IMR-90 (cell line): ENCODE measurements around the gene DGKG. TPM values are rescaled to one million over a fixed set of nuclear protein-coding genes. Genes with fewer than 3 reads are reported as not detected.

Source experiments
- ATAC-seq: fragments of 200-7000 bp; cut with Tn5 transposase; 2 replicates; pipeline ENCODE4 v1.9.1; 2020; ENCODE audit warnings: low read depth, mild to moderate bottlenecking, moderate library complexity
- BruUV-seq: library from RNA; stranded (reverse); fragments of 400-500 nt; replicated peaks from 2 replicates; lab custom pipeline; 2021; lab: Mats Ljungman, UMichigan
- CTCF ChIA-PET: fragments of 300-600 bp; formaldehyde crosslinking; extraction: SDS; loops from one replicate; lab custom pipeline; 2021; ENCODE audit warnings: antibody characterized with exemption; lab: Yijun Ruan, JAX
- POLR2A ChIA-PET: fragments of 300-600 bp; sonication (Branson Sonifier 250); formaldehyde crosslinking; loops from one replicate; lab custom pipeline; 2022; ENCODE audit warnings: antibody characterized with exemption; ENCODE audit not compliant: unreplicated experiment; lab: Charles Lee
- DNase-seq: peaks from one replicate; pipeline ENCODE4 v3.0.0; 2013
- H2AFZ ChIP-seq: replicated peaks from 2 replicates; pipeline ENCODE3; 2013; ENCODE audit warnings: low read length, mild to moderate bottlenecking; ENCODE audit not compliant: poor library complexity
- H2AK5ac ChIP-seq: 2 replicates; pipeline ENCODE4 v1.6.1; 2013; ENCODE audit warnings: low read depth, low read length, inconsistent platforms
- H2AK9ac ChIP-seq: replicated peaks from 2 replicates; pipeline ENCODE3; 2013; ENCODE audit warnings: mild to moderate bottlenecking, low read depth, low read length, moderate library complexity; ENCODE audit not compliant: poor library complexity
- H2BK120ac ChIP-seq: 2 replicates; pipeline ENCODE4 v1.6.1; 2013; ENCODE audit warnings: low read depth, low read length, inconsistent platforms
- H2BK15ac ChIP-seq: 3 replicates; pipeline ENCODE4 v1.6.1; 2013; ENCODE audit warnings: low read depth, low read length, inconsistent platforms
- H2BK20ac ChIP-seq: 2 replicates; pipeline ENCODE4 v1.6.1; 2013; ENCODE audit warnings: low read depth, mild to moderate bottlenecking, inconsistent platforms, low read length, moderate library complexity
- H2BK5ac ChIP-seq: 2 replicates; pipeline ENCODE4 v1.6.1; 2013; ENCODE audit warnings: mild to moderate bottlenecking, low read depth, low read length, inconsistent platforms; ENCODE audit not compliant: poor library complexity, severe bottlenecking
- H3K14ac ChIP-seq: replicated peaks from 2 replicates; pipeline ENCODE4 v1.6.1; 2013; ENCODE audit warnings: low read depth, low read length, inconsistent platforms
- H3K18ac ChIP-seq: 2 replicates; pipeline ENCODE4 v1.6.1; 2013; ENCODE audit warnings: low read depth, low read length, control low read depth
- H3K23ac ChIP-seq: 2 replicates; pipeline ENCODE4 v1.6.1; 2013; ENCODE audit warnings: low read depth, low read length, inconsistent platforms
- H3K27ac ChIP-seq: 2 replicates; pipeline ENCODE4 v1.5.1; 2013; ENCODE audit warnings: mild to moderate bottlenecking, control low read depth, low read length; ENCODE audit not compliant: insufficient read depth
- H3K27me3 ChIP-seq: 2 replicates; pipeline ENCODE4 v1.6.1; 2013; ENCODE audit warnings: low read length; ENCODE audit not compliant: control insufficient read depth, insufficient read depth
- H3K36me3 ChIP-seq: 2 replicates; pipeline ENCODE4 v1.6.1; 2013; ENCODE audit warnings: low read length, mixed read lengths; ENCODE audit not compliant: control insufficient read depth, insufficient read depth
- H3K4ac ChIP-seq: 2 replicates; pipeline ENCODE4 v1.6.1; 2013; ENCODE audit warnings: low read depth, low read length, inconsistent platforms
- H3K4me1 ChIP-seq: 2 replicates; pipeline ENCODE4 v1.6.1; 2013; ENCODE audit warnings: low read length, mixed read lengths; ENCODE audit not compliant: control insufficient read depth, insufficient read depth
- H3K4me2 ChIP-seq: 2 replicates; pipeline ENCODE4 v1.6.1; 2013; ENCODE audit warnings: low read depth, mild to moderate bottlenecking, control low read depth, low read length, moderate library complexity
- H3K4me3 ChIP-seq: 2 replicates; pipeline ENCODE4 v1.5.1; 2013; ENCODE audit warnings: low read depth, mild to moderate bottlenecking, control low read depth, low read length, moderate library complexity; ENCODE audit not compliant: insufficient read depth
- H3K56ac ChIP-seq: 2 replicates; pipeline ENCODE4 v1.6.1; 2013; ENCODE audit warnings: low read length, inconsistent platforms; ENCODE audit not compliant: insufficient read depth; ENCODE audit errors: extremely low read depth
- H3K79me1 ChIP-seq, 2 experiments: 2 replicates each; pipeline ENCODE4 v1.6.1; 2013; ENCODE audit warnings: low read length in 2 of 2, inconsistent platforms in 1 of 2, low read depth in 1 of 2
- H3K9ac ChIP-seq: 2 replicates; pipeline ENCODE4 v1.6.1; 2013; ENCODE audit warnings: low read depth, low read length, control low read depth
- H3K9me1 ChIP-seq: 2 replicates; pipeline ENCODE4 v1.6.1; 2013; ENCODE audit warnings: low read length, inconsistent platforms; ENCODE audit not compliant: insufficient read depth
- H3K9me3 ChIP-seq: 2 replicates; pipeline ENCODE4 v1.6.1; 2013; ENCODE audit warnings: low read length; ENCODE audit not compliant: control insufficient read depth, insufficient read depth
- H4K20me1 ChIP-seq: 2 replicates; pipeline ENCODE4 v1.6.1; 2013; ENCODE audit warnings: low read length, inconsistent platforms; ENCODE audit not compliant: insufficient read depth
- H4K5ac ChIP-seq: 2 replicates; pipeline ENCODE4 v1.6.1; 2013; ENCODE audit warnings: mild to moderate bottlenecking, low read depth, low read length, control low read depth
- H4K8ac ChIP-seq, 2 experiments: 2 replicates each; pipeline ENCODE4 v1.6.1; 2013; ENCODE audit warnings: low read depth in 2 of 2, low read length in 2 of 2, control low read depth in 1 of 2, inconsistent platforms in 1 of 2
- H4K91ac ChIP-seq: 2 replicates; pipeline ENCODE4 v1.6.1; 2013; ENCODE audit warnings: low read depth, low read length, inconsistent platforms; ENCODE audit not compliant: insufficient read depth
- BHLHE40 ChIP-seq: fragments of 150-350 bp; IDR thresholded peaks from 2 replicates; pipeline ENCODE4 v1.6.1; 2016; ENCODE audit warnings: mild to moderate bottlenecking, low read depth, low read length
- CEBPB ChIP-seq: IDR thresholded peaks from 2 replicates; pipeline ENCODE4 v1.6.1; 2012; ENCODE audit warnings: low read depth, low read length, improper control_type of control experiment
- FOS ChIP-seq: fragments of 150-350 bp; IDR thresholded peaks from 2 replicates; pipeline ENCODE4 v1.6.1; 2016; ENCODE audit warnings: low read depth, low read length
- MAFK ChIP-seq: IDR thresholded peaks from 2 replicates; pipeline ENCODE4 v1.6.1; 2012; ENCODE audit warnings: low read depth, low read length, improper control_type of control experiment
- MXI1 ChIP-seq: IDR thresholded peaks from 2 replicates; pipeline ENCODE4 v1.6.1; 2012; ENCODE audit warnings: low read depth, mild to moderate bottlenecking, low read length, moderate library complexity, borderline replicate concordance
- NFE2L2 ChIP-seq: fragments of 150-350 bp; IDR thresholded peaks from 2 replicates; pipeline ENCODE4 v1.6.1; 2016; ENCODE audit warnings: low read depth, mild to moderate bottlenecking, low read length
- RAD21 ChIP-seq: IDR thresholded peaks from 2 replicates; pipeline ENCODE4 v1.6.1; 2012; ENCODE audit warnings: low read length, improper control_type of control experiment
- RFX5 ChIP-seq: IDR thresholded peaks from 2 replicates; pipeline ENCODE4 v1.8.0; 2012; ENCODE audit warnings: low read depth, mild to moderate bottlenecking, low read length, moderate library complexity
- SMC3 ChIP-seq: fragments of 150-350 bp; IDR thresholded peaks from 2 replicates; pipeline ENCODE4 v1.6.1; 2016; ENCODE audit warnings: low read depth, mild to moderate bottlenecking, antibody characterized with exemption, low read length, moderate library complexity
- WGBS, 2 experiments: methylation state at CpG; one replicate each; pipeline versions ENCODE4 v1.1.5 to v1.1.7; 2013; ENCODE audit warnings: missing lambda C conversion rate in 2 of 2; ENCODE audit not compliant: insufficient read length in 1 of 2; ENCODE audit errors: extremely low coverage in 2 of 2; 5-methylcytosine and 5-hydroxymethylcytosine counted together
- dilution Hi-C: fragments of 300-500 bp; cut with HindIII; formaldehyde crosslinking; loops from one replicate; pipeline ENCODE4 v1.14.3; 2018; ENCODE audit warnings: low sequenced_read_pairs; ENCODE audit not compliant: unreplicated experiment
- in situ Hi-C: fragments of 300-500 bp; cut with MboI; formaldehyde crosslinking; loops from 3 replicates; pipeline ENCODE4 v1.14.3; 2019; ENCODE audit warnings: low sequenced_read_pairs, inconsistent platforms, mixed read lengths
- intact Hi-C: fragments of 100-400 bp; cut with micrococcal nuclease; formaldehyde crosslinking; loops from 2 replicates; pipeline ENCODE4 v1.10.0; 2022
- polyA plus RNA-seq, 3 experiments: library from polyadenylated mRNA; depleted of rRNA; stranded (reverse); fragments of >200 nt; gene quantifications; 2 replicates each; pipeline ENCODE4 v1.2.3, GENCODE V29; 2012; ENCODE audit warnings: low replicate concordance in 1 of 3
- total RNA-seq: library from RNA; depleted of rRNA; stranded (reverse); fragments of >200 nt; gene quantifications from 2 replicates; pipeline ENCODE4 v1.2.3, GENCODE V29; 2012
- TF ChIP-seq, protein P1 (sequence below): fragments of 150-350 bp; IDR thresholded peaks from 2 replicates; pipeline ENCODE4 v1.6.1; 2016; ENCODE audit warnings: low read depth, mild to moderate bottlenecking, low read length, moderate library complexity, borderline replicate concordance
- TF ChIP-seq, protein P2 (sequence below): conservative IDR thresholded peaks from 2 replicates; pipeline ENCODE4 v1.5.1; 2012; ENCODE audit warnings: mild to moderate bottlenecking, low read depth, low read length, improper control_type of control experiment
- TF ChIP-seq, protein P3 (sequence below): fragments of 150-350 bp; IDR thresholded peaks from 2 replicates; pipeline ENCODE4 v1.6.1; 2017; ENCODE audit warnings: mild to moderate bottlenecking, antibody characterized with exemption, low read length, low read depth

The DGKG gene
- total and polyA plus RNA-seq, 2 of the 4 experiments (the other 2 are of a cell fraction) = 1.2 to 4.1 TPM

DNA sequence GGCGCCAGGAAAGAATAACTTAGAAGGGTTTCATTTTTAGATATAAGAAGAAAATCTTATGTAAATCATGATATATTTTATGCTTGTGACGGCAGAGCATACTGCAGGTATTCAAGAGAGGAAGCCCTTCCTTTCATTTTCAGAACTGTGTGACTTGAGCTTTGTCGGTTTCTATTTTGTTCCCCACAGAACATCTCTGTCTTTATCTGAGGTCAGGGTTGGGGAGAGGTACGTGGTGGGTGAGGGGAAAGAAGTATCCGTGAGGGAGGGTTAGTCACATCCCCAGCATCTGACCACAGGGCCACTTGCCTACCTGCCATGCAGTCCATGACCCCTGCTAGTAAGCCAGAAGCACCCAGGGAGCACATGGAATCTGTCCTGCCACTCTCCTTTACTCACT is 126.5 kb downstream of the DGKG start:
- CTCF ChIA-PET = no interaction called here
- Histone ChIP-seq H3K9me3 (no peaks in the 10 kb centered on the region), H2BK120ac (no peak overlapping the region), H3K27ac (no peak overlapping the region), H3K9ac (no peak overlapping the region), H4K5ac (no peak overlapping the region), H3K23ac (no peak overlapping the region), H3K4me3 (no peak overlapping the region), H3K4ac (no peak overlapping the region), H3K9me1 (no peaks in the 10 kb centered on the region), H3K56ac (no peak overlapping the region), H2AK9ac (no peak overlapping the region), H3K79me1 (no peaks in the 10 kb centered on the region), H3K4me2 (no peak overlapping the region), H3K14ac (no peak overlapping the region), H3K27me3 (peaks cover 5% of the 10 kb centered on the region), H2AK5ac (no peak overlapping the region), H4K8ac (no peak overlapping the region), H3K4me1 (no peaks in the 10 kb centered on the region), H2BK20ac (no peak overlapping the region), H2BK15ac (no peak overlapping the region), H3K18ac (no peak overlapping the region), H2BK5ac (no peak overlapping the region), H4K20me1 (no peaks in the 10 kb centered on the region), H2AFZ (no peak overlapping the region), H3K36me3 (no peaks in the 10 kb centered on the region), H4K91ac (no peak overlapping the region)
- WGBS, 2 experiments = no CpG with 5 or more reads among the region's 5 CpGs
- in situ Hi-C loops (no loop called here), intact Hi-C loops (no loop called here), dilution Hi-C loops (no loop called here)
- DNase-seq (no peak), ATAC-seq (no peak)
- no TSS peak for BruUV-seq
- TF ChIP-seq, protein P1, sequence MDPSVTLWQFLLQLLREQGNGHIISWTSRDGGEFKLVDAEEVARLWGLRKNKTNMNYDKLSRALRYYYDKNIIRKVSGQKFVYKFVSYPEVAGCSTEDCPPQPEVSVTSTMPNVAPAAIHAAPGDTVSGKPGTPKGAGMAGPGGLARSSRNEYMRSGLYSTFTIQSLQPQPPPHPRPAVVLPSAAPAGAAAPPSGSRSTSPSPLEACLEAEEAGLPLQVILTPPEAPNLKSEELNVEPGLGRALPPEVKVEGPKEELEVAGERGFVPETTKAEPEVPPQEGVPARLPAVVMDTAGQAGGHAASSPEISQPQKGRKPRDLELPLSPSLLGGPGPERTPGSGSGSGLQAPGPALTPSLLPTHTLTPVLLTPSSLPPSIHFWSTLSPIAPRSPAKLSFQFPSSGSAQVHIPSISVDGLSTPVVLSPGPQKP = no peak
- TF ChIP-seq SMC3 (no peak), MAFK (no peak), RAD21 (no peak), BHLHE40 (no peak), RFX5 (no peak), NFE2L2 (no peak), MXI1 (no peak), FOS (no peak), CEBPB (no peak)
- TF ChIP-seq, protein P2, sequence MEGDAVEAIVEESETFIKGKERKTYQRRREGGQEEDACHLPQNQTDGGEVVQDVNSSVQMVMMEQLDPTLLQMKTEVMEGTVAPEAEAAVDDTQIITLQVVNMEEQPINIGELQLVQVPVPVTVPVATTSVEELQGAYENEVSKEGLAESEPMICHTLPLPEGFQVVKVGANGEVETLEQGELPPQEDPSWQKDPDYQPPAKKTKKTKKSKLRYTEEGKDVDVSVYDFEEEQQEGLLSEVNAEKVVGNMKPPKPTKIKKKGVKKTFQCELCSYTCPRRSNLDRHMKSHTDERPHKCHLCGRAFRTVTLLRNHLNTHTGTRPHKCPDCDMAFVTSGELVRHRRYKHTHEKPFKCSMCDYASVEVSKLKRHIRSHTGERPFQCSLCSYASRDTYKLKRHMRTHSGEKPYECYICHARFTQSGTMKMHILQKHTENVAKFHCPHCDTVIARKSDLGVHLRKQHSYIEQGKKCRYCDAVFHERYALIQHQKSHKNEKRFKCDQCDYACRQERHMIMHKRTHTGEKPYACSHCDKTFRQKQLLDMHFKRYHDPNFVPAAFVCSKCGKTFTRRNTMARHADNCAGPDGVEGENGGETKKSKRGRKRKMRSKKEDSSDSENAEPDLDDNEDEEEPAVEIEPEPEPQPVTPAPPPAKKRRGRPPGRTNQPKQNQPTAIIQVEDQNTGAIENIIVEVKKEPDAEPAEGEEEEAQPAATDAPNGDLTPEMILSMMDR = no peak
- TF ChIP-seq, protein P3, sequence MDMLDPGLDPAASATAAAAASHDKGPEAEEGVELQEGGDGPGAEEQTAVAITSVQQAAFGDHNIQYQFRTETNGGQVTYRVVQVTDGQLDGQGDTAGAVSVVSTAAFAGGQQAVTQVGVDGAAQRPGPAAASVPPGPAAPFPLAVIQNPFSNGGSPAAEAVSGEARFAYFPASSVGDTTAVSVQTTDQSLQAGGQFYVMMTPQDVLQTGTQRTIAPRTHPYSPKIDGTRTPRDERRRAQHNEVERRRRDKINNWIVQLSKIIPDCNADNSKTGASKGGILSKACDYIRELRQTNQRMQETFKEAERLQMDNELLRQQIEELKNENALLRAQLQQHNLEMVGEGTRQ = no peak
- POLR2A ChIA-PET = no interaction called here
